Mesothelial cell of epicardium (in vitro differentiated cells): Measurements from ENCODE around the gene DUSP16. TPM values are rescaled to one million over a fixed set of nuclear protein-coding genes. Genes with fewer than 3 reads are reported as not detected.

Experiments
- DNase-seq, 2 experiments: peaks; one replicate each; pipeline ENCODE4 v3.0.0; 2021; ENCODE audit warnings: low spot score in 2 of 2; ENCODE audit not compliant: unreplicated experiment in 2 of 2
- H3K27ac Mint-ChIP-seq: 2 replicates; pipeline ENCODE4 v1.8.0; 2021; ENCODE audit warnings: mixed read lengths
- H3K27me3 Mint-ChIP-seq: 2 replicates; pipeline ENCODE4 v1.8.0; 2021; ENCODE audit warnings: low read depth, mixed read lengths
- H3K36me3 Mint-ChIP-seq: 2 replicates; pipeline ENCODE4 v1.8.0; 2021; ENCODE audit warnings: mixed read lengths
- H3K4me1 Mint-ChIP-seq: 2 replicates; pipeline ENCODE4 v1.8.0; 2021; ENCODE audit warnings: mixed read lengths
- H3K4me3 Mint-ChIP-seq: 2 replicates; pipeline ENCODE4 v1.8.0; 2021; ENCODE audit warnings: mild to moderate bottlenecking, moderate library complexity, mixed read lengths
- H3K9me3 Mint-ChIP-seq: 2 replicates; pipeline ENCODE4 v1.8.0; 2021; ENCODE audit warnings: mixed read lengths
- total RNA-seq: library from RNA; stranded (reverse); gene quantifications from 3 replicates; pipeline ENCODE4 v1.2.1, GENCODE V29; 2021
- TF ChIP-seq, protein P1 (sequence below): fragments of 200-600 bp; sonication (generic); IDR thresholded peaks from one replicate; pipeline ENCODE4 v1.5.0; 2021; ENCODE audit warnings: antibody characterized with exemption; ENCODE audit not compliant: unreplicated experiment

Gene DUSP16
- total RNA-seq, 1 donor from 2014 or later: 31.5 TPM

GRCh38 chr12:12470751-12471306 lies 91.8 kb downstream of the DUSP16 start:
- H3K4me1 Mint-ChIP-seq: no peaks in the 10 kb centered on the region
- no peak overlapping the region for H3K4me3 Mint-ChIP-seq
- DNase-seq: no peak
- H3K27me3 Mint-ChIP-seq: no peaks in the 10 kb centered on the region
- TF ChIP-seq, protein P1, sequence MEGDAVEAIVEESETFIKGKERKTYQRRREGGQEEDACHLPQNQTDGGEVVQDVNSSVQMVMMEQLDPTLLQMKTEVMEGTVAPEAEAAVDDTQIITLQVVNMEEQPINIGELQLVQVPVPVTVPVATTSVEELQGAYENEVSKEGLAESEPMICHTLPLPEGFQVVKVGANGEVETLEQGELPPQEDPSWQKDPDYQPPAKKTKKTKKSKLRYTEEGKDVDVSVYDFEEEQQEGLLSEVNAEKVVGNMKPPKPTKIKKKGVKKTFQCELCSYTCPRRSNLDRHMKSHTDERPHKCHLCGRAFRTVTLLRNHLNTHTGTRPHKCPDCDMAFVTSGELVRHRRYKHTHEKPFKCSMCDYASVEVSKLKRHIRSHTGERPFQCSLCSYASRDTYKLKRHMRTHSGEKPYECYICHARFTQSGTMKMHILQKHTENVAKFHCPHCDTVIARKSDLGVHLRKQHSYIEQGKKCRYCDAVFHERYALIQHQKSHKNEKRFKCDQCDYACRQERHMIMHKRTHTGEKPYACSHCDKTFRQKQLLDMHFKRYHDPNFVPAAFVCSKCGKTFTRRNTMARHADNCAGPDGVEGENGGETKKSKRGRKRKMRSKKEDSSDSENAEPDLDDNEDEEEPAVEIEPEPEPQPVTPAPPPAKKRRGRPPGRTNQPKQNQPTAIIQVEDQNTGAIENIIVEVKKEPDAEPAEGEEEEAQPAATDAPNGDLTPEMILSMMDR: no peak
- peaks cover 17% of the 10 kb centered on the region for H3K9me3 Mint-ChIP-seq
- H3K27ac Mint-ChIP-seq: no peak overlapping the region
- H3K36me3 Mint-ChIP-seq: peaks cover 54% of the 10 kb centered on the region

GRCh38 chr12:12469386-12469785 lies 93.3 kb downstream of the DUSP16 start:
- TF ChIP-seq, protein P1: no peak
- DNase-seq: no peak
- H3K36me3 Mint-ChIP-seq: peaks cover 47% of the 10 kb centered on the region
- H3K27ac Mint-ChIP-seq: no peak overlapping the region
- H3K4me3 Mint-ChIP-seq: no peak overlapping the region
- H3K9me3 Mint-ChIP-seq: peaks cover 17% of the 10 kb centered on the region
- H3K27me3 Mint-ChIP-seq: no peaks in the 10 kb centered on the region
- no peaks in the 10 kb centered on the region for H3K4me1 Mint-ChIP-seq

GRCh38 chr12:12468575-12468974 lies 94.1 kb downstream of the DUSP16 start:
- no peak for DNase-seq
- TF ChIP-seq, protein P1: no peak
- Mint-ChIP-seq H3K27me3 (no peaks in the 10 kb centered on the region), H3K9me3 (peaks cover 17% of the 10 kb centered on the region), H3K4me1 (no peaks in the 10 kb centered on the region), H3K27ac (no peak overlapping the region), H3K36me3 (peaks cover 45% of the 10 kb centered on the region), H3K4me3 (no peak overlapping the region)

DNA sequence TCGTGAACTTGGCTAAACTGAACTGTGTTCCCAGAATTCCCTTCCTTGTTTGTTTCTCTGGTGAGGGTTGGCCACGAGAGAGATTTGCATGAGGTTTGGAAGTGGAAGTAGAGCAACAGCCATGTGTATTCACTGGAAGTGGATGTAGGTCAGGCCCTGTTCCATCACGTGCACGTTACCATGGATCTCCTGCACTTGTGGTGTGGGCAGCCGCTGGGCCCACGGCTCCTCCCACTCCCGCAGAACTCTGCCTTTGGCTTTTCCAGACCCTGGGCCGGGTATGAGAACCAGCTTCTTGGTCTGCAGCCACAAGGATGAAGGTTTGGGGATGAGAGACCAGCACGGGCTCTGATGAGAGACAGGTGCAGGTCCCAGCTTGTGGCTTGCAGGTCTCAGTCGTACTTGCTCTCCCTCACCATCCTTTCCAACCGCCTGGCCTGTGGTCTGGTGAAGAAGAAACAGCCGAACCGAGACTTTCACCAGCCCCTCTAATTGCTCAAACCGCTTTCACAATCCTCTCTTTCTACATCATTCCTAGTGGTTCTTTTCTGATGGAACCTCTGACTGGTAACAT lies 94.9 kb downstream of the DUSP16 start:
- TF ChIP-seq, protein P1: no peak
- no peaks in the 10 kb centered on the region for H3K4me1 Mint-ChIP-seq
- peaks cover 12% of the 10 kb centered on the region for H3K9me3 Mint-ChIP-seq
- no peak overlapping the region for H3K27ac Mint-ChIP-seq
- H3K4me3 Mint-ChIP-seq: no peak overlapping the region
- H3K27me3 Mint-ChIP-seq: no peaks in the 10 kb centered on the region
- no peak for DNase-seq
- H3K36me3 Mint-ChIP-seq: peaks cover 40% of the 10 kb centered on the region

DNA sequence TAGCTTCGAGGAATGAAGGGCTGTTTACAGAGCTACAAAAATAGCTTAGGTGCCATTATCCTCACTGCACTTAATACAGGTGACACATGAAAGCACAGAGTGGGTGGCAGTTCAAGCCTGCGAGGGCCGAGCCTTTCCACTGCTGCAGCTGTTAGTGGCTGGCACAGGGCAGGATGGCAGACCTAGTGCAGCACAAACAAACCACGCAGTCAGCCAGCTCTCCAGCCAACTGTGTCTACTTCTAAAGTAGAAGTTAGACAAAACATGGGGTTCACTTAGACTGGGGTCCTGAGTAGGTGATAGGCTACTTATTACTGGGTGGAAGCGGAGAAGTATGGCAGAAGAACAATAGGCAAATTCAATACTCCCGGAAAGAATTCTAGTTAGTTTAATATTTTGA lies 95.4 kb downstream of the DUSP16 start:
- no peaks in the 10 kb centered on the region for H3K27me3 Mint-ChIP-seq
- TF ChIP-seq, protein P1: no peak
- DNase-seq: no peak
- peaks cover 12% of the 10 kb centered on the region for H3K9me3 Mint-ChIP-seq
- H3K36me3 Mint-ChIP-seq: peaks cover 40% of the 10 kb centered on the region
- no peak overlapping the region for H3K27ac Mint-ChIP-seq
- H3K4me3 Mint-ChIP-seq: no peak overlapping the region
- no peaks in the 10 kb centered on the region for H3K4me1 Mint-ChIP-seq
